HCT116 (cell line): ENCODE data around the gene ADM2. TPM values are rescaled to one million over a fixed set of nuclear protein-coding genes. Genes with fewer than 3 reads are reported as not detected.

Experiments used
- ATAC-seq: fragments of 200-7000 bp; cut with Tn5 transposase; 2 replicates; pipeline ENCODE4 v1.9.1; 2020; ENCODE audit warnings: mild to moderate bottlenecking, moderate library complexity
- BruUV-seq: library from RNA; stranded (reverse); fragments of 400-500 nt; replicated peaks from 2 replicates; lab custom pipeline; 2021; lab: Mats Ljungman, UMichigan
- CTCF ChIA-PET: fragments of 300-600 bp; sonication (Branson Sonifier 250); formaldehyde crosslinking; loops from one replicate; lab custom pipeline; 2021; ENCODE audit warnings: antibody characterized with exemption; lab: Charles Lee
- POLR2A ChIA-PET: fragments of 300-600, 350-600 bp; sonication (Branson Sonifier 250); formaldehyde crosslinking; loops from one replicate; lab custom pipeline; 2021; ENCODE audit warnings: antibody characterized with exemption; lab: Charles Lee
- RAD21 ChIA-PET, 2 experiments: fragments of 300-600 bp; sonication (Branson Sonifier 250); formaldehyde crosslinking; loops; one replicate each; lab custom pipeline; 2023; ENCODE audit warnings: low total read pairs in 2 of 2; ENCODE audit not compliant: uncharacterized antibody in 2 of 2, unreplicated experiment in 2 of 2, low non-redundant PET in 1 of 2; lab: Charles Lee
- DNase-seq: peaks from one replicate; pipeline ENCODE4 v3.0.0-alpha.2; 2010; ENCODE audit warnings: low read depth, low spot score
- H2AFZ ChIP-seq: fragments of 200-600 bp; shearing (Covaris generic), sonication (generic); 2 replicates; pipeline ENCODE4 v1.6.1; 2017; ENCODE audit warnings: low read depth, mixed run types, mixed read lengths, antibody characterized with exemption, low read length; ENCODE audit not compliant: poor library complexity, severe bottlenecking
- H3K27ac ChIP-seq: 2 replicates; pipeline ENCODE4 v1.5.1; 2012; ENCODE audit warnings: low read depth, low read length
- H3K27me3 ChIP-seq: fragments of 200-600 bp; sonication (generic); 2 replicates; pipeline ENCODE4 v1.6.1; 2016; ENCODE audit warnings: mixed run types, low read length, mixed read lengths; ENCODE audit not compliant: insufficient read depth
- H3K36me3 ChIP-seq, 2 experiments: fragments of 200-500 bp in 1 of 2; fragments of 200-600 bp in 1 of 2; sonication (Bioruptor generic) in 1 of 2; sonication (generic) in 1 of 2; 2 replicates each; pipeline versions ENCODE4 v1.5.1 to v1.6.1; 2014 to 2016; ENCODE audit warnings: low read length in 2 of 2, inconsistent platforms in 1 of 2, mixed read lengths in 1 of 2, mixed run types in 1 of 2; ENCODE audit not compliant: insufficient read depth in 2 of 2, control insufficient read depth in 1 of 2
- H3K4me1 ChIP-seq, 2 experiments: fragments of 200-600 bp in 1 of 2; sonication (generic) in 1 of 2; 2 replicates each; pipeline versions ENCODE4 v1.5.1 to v1.6.1; 2012 to 2017; ENCODE audit warnings: low read length in 2 of 2, inconsistent platforms in 1 of 2, mild to moderate bottlenecking in 1 of 2, mixed read lengths in 1 of 2, mixed run types in 1 of 2, moderate library complexity in 1 of 2; ENCODE audit not compliant: insufficient read depth in 2 of 2, control insufficient read depth in 1 of 2
- H3K4me2 ChIP-seq: fragments of 200-600 bp; sonication (generic); 2 replicates; pipeline ENCODE4 v1.6.1; 2017; ENCODE audit warnings: mixed run types, low read length, mixed read lengths
- H3K4me3 ChIP-seq, 2 experiments: fragments of 200-600 bp in 1 of 2; sonication (generic) in 1 of 2; replicated peaks in 1 of 2; 2 replicates each; pipeline ENCODE4 v1.5.1; 2011 to 2016; ENCODE audit warnings: low read length in 2 of 2, control low read depth in 1 of 2, low read depth in 1 of 2, mild to moderate bottlenecking in 1 of 2, mixed read lengths in 1 of 2, mixed run types in 1 of 2
- H3K79me2 ChIP-seq: fragments of 200-600 bp; sonication (generic); 2 replicates; pipeline ENCODE4 v1.6.1; 2017; ENCODE audit warnings: mild to moderate bottlenecking, mixed run types, low read length, moderate library complexity, mixed read lengths; ENCODE audit not compliant: insufficient read depth
- H3K9ac ChIP-seq: fragments of 200-600 bp; sonication (generic); 2 replicates; pipeline ENCODE4 v1.6.1; 2016; ENCODE audit warnings: low read length, mixed read lengths
- H3K9me2 ChIP-seq: fragments of 200-600 bp; sonication (generic), shearing (Covaris generic); 2 replicates; pipeline ENCODE4 v1.6.1; 2017; ENCODE audit warnings: mixed run types, mild to moderate bottlenecking, moderate library complexity; ENCODE audit not compliant: insufficient read depth
- H3K9me3 ChIP-seq, 2 experiments: fragments of 200-500 bp in 1 of 2; fragments of 200-600 bp in 1 of 2; sonication (Bioruptor generic) in 1 of 2; sonication (generic) in 1 of 2; 2 replicates each; pipeline ENCODE4 v1.6.1; 2014 to 2017; ENCODE audit warnings: low read length in 2 of 2, mixed read lengths in 2 of 2, inconsistent platforms in 1 of 2, low read depth in 1 of 2, mild to moderate bottlenecking in 1 of 2, mixed run types in 1 of 2, moderate library complexity in 1 of 2; ENCODE audit not compliant: control insufficient read depth in 1 of 2, insufficient read depth in 1 of 2
- H4K20me1 ChIP-seq: fragments of 200-600 bp; sonication (generic), shearing (Covaris generic); 2 replicates; pipeline ENCODE4 v1.6.1; 2017; ENCODE audit warnings: mixed run types, mild to moderate bottlenecking, moderate library complexity; ENCODE audit not compliant: insufficient read depth
- POLR2A ChIP-seq: IDR thresholded peaks from 2 replicates; pipeline ENCODE4 v1.7.0; 2011; ENCODE audit warnings: borderline replicate concordance; ENCODE audit not compliant: insufficient read depth, insufficient read length; ENCODE audit errors: extremely low read depth
- POLR2AphosphoS5 ChIP-seq: IDR thresholded peaks from 2 replicates; pipeline ENCODE4 v1.6.1; 2011; ENCODE audit warnings: mild to moderate bottlenecking, low read depth, low read length, moderate library complexity
- SP1 ChIP-seq: IDR thresholded peaks from 2 replicates; pipeline ENCODE4 v1.6.1; 2012; ENCODE audit warnings: low read depth
- YY1 ChIP-seq: IDR thresholded peaks from 2 replicates; pipeline ENCODE4 v1.6.1; 2011; ENCODE audit warnings: low read length, low read depth, moderate library complexity, mild to moderate bottlenecking; ENCODE audit not compliant: insufficient replicate concordance; ENCODE audit errors: extremely low read depth
- ZFX ChIP-seq: fragments of 450-650 bp; IDR thresholded peaks from 2 replicates; pipeline ENCODE4 v1.6.1; 2017
- ZNF274 ChIP-seq: fragments of 200-500 bp; sonication (Bioruptor generic); IDR thresholded peaks from 2 replicates; pipeline ENCODE4 v1.6.1; 2014; ENCODE audit warnings: mild to moderate bottlenecking, low read depth, low read length, inconsistent platforms
- intact Hi-C: fragments of 100-400 bp; cut with micrococcal nuclease; formaldehyde crosslinking; loops from 2 replicates; pipeline ENCODE4 v1.10.0; 2022
- total RNA-seq: library from RNA; stranded (reverse); gene quantifications from one replicate; pipeline ENCODE4 v1.2.1, GENCODE V29; 2021; ENCODE audit not compliant: unreplicated experiment
- TF ChIP-seq, protein P1 (sequence below): IDR thresholded peaks from 2 replicates; pipeline ENCODE4 v1.6.1; 2012
- TF ChIP-seq, protein P2 (sequence below), 3 experiments: fragments of 200-600 bp in 1 of 3; sonication (generic) in 1 of 3; IDR thresholded peaks in 2 of 3; conservative IDR thresholded peaks in 1 of 3; 2 replicates each; pipeline ENCODE4 v1.5.1; 2012 to 2017; ENCODE audit warnings: low read depth in 2 of 3, low read length in 2 of 3, antibody characterized with exemption in 1 of 3, borderline replicate concordance in 1 of 3, control low read depth in 1 of 3, mild to moderate bottlenecking in 1 of 3, mixed read lengths in 1 of 3, mixed run types in 1 of 3, moderate library complexity in 1 of 3; ENCODE audit not compliant: insufficient read depth in 1 of 3
- TF ChIP-seq, protein P3 (sequence below): IDR thresholded peaks from 2 replicates; pipeline ENCODE4 v1.6.1; 2011; ENCODE audit warnings: mild to moderate bottlenecking, low read length, moderate library complexity; ENCODE audit not compliant: insufficient replicate concordance; ENCODE audit errors: extremely low read depth
- TF ChIP-seq, protein P4 (sequence below): IDR thresholded peaks from 2 replicates; pipeline ENCODE4 v1.6.1; 2012; ENCODE audit warnings: low read depth

Gene ADM2
- total RNA-seq, 1 experiment from 2014 or later = 12.8 TPM

DNA sequence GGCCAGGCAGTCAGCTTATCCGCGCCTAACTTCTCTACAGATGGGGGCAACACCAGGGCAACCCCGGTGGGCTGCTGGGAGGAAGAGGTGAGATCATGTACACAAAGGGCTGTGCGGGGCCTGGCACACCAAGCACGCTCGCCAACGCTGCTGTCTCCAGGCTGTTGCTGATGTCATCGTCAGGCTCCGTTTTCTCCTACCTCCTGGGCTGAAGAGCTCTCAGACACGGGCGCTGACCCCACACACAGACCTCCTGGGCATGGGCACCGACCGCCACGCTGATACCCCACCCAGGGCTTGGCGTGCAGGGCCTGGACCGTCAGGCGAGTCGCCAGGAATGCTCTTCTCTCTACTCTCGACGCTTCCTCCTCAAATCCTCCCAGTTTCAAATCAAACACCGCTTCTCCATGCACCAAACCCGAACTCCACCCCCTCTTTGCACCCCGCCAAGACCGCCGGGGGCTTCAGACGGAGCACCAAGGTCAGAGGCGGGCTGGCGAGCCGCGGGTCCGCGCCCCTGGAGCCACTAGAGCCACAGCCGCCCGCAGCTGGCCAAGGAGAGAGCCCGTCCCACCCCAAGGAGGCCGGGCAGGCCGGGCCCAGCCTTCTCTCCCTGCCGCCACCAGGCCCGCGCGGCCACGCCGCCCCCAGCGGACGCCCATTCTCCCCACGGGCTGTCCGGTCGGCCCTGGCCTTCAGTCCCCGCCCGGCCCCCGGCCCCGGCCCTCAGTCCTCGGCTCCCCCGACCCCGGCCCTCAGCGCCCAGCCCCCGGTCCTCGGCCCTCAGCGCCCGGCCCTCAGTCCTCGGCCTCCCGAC lies 7.3 kb upstream of the ADM2 start (continued):
- TF ChIP-seq, protein P1, sequence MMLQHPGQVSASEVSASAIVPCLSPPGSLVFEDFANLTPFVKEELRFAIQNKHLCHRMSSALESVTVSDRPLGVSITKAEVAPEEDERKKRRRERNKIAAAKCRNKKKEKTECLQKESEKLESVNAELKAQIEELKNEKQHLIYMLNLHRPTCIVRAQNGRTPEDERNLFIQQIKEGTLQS = no peak
- TF ChIP-seq POLR2A (no peak), SP1 (no peak)
- TF ChIP-seq, protein P2, sequence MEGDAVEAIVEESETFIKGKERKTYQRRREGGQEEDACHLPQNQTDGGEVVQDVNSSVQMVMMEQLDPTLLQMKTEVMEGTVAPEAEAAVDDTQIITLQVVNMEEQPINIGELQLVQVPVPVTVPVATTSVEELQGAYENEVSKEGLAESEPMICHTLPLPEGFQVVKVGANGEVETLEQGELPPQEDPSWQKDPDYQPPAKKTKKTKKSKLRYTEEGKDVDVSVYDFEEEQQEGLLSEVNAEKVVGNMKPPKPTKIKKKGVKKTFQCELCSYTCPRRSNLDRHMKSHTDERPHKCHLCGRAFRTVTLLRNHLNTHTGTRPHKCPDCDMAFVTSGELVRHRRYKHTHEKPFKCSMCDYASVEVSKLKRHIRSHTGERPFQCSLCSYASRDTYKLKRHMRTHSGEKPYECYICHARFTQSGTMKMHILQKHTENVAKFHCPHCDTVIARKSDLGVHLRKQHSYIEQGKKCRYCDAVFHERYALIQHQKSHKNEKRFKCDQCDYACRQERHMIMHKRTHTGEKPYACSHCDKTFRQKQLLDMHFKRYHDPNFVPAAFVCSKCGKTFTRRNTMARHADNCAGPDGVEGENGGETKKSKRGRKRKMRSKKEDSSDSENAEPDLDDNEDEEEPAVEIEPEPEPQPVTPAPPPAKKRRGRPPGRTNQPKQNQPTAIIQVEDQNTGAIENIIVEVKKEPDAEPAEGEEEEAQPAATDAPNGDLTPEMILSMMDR (IDR thresholded peaks at IDR 0.05 in 2 of 3, conservative IDR thresholded peaks at IDR 0.05 in 1 of 3; ENCODE audit: borderline replicate concordance in 1 of 3, insufficient read depth in 1 of 3, low read depth in 2 of 3, low read length in 2 of 3) = no peak

DNA sequence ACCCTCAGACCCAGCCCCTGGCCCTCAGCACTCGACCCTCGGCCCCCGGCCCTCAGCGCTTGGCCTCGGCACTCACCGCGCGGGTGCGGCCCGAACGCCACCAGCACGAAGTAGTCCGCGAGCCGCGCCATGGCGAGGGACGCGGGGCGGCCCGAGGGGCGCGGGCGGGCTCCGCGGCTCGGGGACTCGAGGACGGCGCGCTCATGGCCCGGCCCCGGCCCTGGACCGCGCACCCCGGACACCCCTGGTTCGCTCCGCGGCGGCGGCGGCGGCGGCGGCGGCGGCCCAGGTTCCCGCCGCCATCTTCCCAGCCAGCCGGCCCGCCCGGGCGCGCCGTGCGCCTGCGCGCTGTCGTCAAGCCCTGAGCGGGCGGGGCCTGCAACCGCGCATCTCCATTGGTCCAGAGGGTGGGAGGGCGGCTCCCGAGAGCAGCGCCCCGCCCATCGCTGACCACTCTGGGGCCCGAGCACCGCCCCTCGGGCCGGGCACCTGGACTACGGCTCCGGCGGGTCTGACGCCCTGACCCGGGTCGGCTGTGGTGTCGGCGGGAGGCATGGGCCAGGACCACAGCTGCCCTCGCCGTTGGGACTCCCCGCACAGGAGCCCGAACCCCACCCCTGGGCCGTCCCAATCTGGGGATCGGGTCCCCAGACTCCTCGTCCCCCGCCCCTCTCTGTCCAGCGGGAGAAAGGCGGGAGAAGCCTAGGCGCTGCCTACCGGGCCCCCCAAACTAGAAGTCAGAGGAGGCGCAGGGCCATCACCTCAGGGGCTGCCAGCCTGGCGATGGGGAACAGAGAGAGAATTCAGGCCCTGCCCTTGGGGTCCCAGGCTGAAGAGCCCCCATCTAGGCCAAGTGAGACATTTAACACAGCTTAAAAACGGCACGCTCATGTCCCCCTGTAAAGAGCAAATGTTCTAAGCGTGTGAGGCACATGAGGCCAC lies 6.4 kb upstream of the ADM2 start, which contains the start of gene SBF1:
SBF1 (minus strand) TSS at position 326 of the 942 bp plus-strand sequence; CDS start at position 131, 195 bp downstream.
- Histone ChIP-seq H3K9me3 (no peaks in the 10 kb centered on the region), H3K4me1 (peaks cover 26 to 46% of the 10 kb centered on the region in 2 experiments), H3K9me2 (no peaks in the 10 kb centered on the region), H4K20me1 (peaks cover 6% of the 10 kb centered on the region; the same call in 1 of the 2 replicates), H3K79me2 (peaks cover 47% of the 10 kb centered on the region), H3K27ac (peak within 1 kb of the TSS; percentile 69), H3K9ac (peak within 1 kb of the TSS; percentile 74), H3K4me2 (peak within 1 kb of the TSS; percentile 96), H3K36me3 (no peaks in the 10 kb centered on the region), H3K4me3 (peak within 1 kb of the TSS; percentile 70 to 87), H3K27me3 (no peaks in the 10 kb centered on the region), H2AFZ (no peak within 1 kb of the TSS)
- DNase-seq (peak; percentile 78), ATAC-seq (peak; percentile 94)
- TF ChIP-seq POLR2A (peak; percentile 67), POLR2AphosphoS5 (peak; percentile 81), YY1 (peak; percentile 87), ZFX (peak; percentile 80; the same call in 1 of the 2 replicates), ZNF274 (no peak)
- TF ChIP-seq, protein P3, sequence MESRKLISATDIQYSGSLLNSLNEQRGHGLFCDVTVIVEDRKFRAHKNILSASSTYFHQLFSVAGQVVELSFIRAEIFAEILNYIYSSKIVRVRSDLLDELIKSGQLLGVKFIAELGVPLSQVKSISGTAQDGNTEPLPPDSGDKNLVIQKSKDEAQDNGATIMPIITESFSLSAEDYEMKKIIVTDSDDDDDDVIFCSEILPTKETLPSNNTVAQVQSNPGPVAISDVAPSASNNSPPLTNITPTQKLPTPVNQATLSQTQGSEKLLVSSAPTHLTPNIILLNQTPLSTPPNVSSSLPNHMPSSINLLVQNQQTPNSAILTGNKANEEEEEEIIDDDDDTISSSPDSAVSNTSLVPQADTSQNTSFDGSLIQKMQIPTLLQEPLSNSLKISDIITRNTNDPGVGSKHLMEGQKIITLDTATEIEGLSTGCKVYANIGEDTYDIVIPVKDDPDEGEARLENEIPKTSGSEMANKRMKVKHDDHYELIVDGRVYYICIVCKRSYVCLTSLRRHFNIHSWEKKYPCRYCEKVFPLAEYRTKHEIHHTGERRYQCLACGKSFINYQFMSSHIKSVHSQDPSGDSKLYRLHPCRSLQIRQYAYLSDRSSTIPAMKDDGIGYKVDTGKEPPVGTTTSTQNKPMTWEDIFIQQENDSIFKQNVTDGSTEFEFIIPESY = no peak
- TF ChIP-seq, protein P4, sequence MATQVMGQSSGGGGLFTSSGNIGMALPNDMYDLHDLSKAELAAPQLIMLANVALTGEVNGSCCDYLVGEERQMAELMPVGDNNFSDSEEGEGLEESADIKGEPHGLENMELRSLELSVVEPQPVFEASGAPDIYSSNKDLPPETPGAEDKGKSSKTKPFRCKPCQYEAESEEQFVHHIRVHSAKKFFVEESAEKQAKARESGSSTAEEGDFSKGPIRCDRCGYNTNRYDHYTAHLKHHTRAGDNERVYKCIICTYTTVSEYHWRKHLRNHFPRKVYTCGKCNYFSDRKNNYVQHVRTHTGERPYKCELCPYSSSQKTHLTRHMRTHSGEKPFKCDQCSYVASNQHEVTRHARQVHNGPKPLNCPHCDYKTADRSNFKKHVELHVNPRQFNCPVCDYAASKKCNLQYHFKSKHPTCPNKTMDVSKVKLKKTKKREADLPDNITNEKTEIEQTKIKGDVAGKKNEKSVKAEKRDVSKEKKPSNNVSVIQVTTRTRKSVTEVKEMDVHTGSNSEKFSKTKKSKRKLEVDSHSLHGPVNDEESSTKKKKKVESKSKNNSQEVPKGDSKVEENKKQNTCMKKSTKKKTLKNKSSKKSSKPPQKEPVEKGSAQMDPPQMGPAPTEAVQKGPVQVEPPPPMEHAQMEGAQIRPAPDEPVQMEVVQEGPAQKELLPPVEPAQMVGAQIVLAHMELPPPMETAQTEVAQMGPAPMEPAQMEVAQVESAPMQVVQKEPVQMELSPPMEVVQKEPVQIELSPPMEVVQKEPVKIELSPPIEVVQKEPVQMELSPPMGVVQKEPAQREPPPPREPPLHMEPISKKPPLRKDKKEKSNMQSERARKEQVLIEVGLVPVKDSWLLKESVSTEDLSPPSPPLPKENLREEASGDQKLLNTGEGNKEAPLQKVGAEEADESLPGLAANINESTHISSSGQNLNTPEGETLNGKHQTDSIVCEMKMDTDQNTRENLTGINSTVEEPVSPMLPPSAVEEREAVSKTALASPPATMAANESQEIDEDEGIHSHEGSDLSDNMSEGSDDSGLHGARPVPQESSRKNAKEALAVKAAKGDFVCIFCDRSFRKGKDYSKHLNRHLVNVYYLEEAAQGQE = no peak
- CTCF ChIA-PET = no interaction called here
- RAD21 ChIA-PET = no interaction called here
- BruUV-seq = TSS peak; percentile 95
- intact Hi-C loops = no loop called here
- POLR2A ChIA-PET = no interaction called here
